Measurements from ENCODE around the gene ACVRL1.

DNA sequence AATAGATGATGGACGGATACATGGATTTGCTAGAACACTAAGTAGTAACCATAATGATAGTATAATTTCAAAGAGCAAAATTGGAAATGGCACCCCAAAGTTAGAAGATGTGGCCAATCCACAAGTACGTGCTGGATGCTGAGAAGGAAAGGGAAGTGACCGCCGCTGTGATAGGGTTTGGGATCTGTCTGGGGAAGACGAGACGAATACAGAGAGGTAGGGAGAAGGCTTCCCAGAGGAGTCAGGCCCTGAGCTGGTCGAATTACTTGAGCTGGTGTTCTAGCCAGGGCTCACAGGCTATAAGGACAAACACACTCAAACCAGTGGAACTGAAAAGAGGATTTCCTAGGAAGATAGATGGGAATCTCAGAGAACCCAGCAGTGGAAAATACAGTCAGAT lies 34.8 kb downstream of the ACVRL1 start:
- TF ChIP-seq POLR2A (IDR thresholded peaks at IDR 0.05; ENCODE audit: low read depth, low read length) (no peak), TAF1 (IDR thresholded peaks at IDR 0.05; ENCODE audit: borderline replicate concordance, low read depth, low read length) (no peak), POLR2AphosphoS5 (IDR thresholded peaks at IDR 0.05; ENCODE audit: low read depth, low read length) (no peak)
